Measurements from ENCODE around the gene CFAP53. TPM values are rescaled to one million over a fixed set of nuclear protein-coding genes. Genes with fewer than 3 reads are reported as not detected.

The CFAP53 gene
- total RNA-seq, 1 experiment from 2014 or later, result 0.15 TPM

GRCh38 chr18:50193796-50194630, 72.3 kb downstream of the CFAP53 start:
- TF ChIP-seq CTCF (conservative IDR thresholded peaks at IDR 0.05), result no peak
- H3K79me2 ChIP-seq (ENCODE audit: insufficient read depth, low read length), result no peaks in the 10 kb centered on the region
- no peaks in the 10 kb centered on the region for H3K9me3 ChIP-seq (ENCODE audit: control insufficient read depth, low read depth, low read length)
- no peaks in the 10 kb centered on the region for H3K79me1 ChIP-seq (ENCODE audit: insufficient read depth, low read depth, low read length, poor library complexity, severe bottlenecking)
- no peak overlapping the region for H3K18ac ChIP-seq (ENCODE audit: insufficient read length, low read depth, low read length)
- Mint-ChIP-seq H3K9me3 (no peaks in the 10 kb centered on the region; a peak in 1 of 5 replicates), H3K36me3 (ENCODE audit: insufficient read depth in 1 of 3, low read depth in 3 of 3) (no peaks in the 10 kb centered on the region; a peak in 1 of 7 replicates), H3K4me1 (peaks cover 18 to 25% of the 10 kb centered on the region in 2 experiments), H3K4me3 (peak overlapping the region; percentile 64 to 84), H3K27me3 (ENCODE audit: low read depth) (peaks cover 82% of the 10 kb centered on the region), H3K27ac (peak overlapping the region in 1 of 3 experiments; percentile 44; a peak in 1 of 7 replicates)
- H4K91ac ChIP-seq (ENCODE audit: insufficient read length, low read depth, low read length), result no peak overlapping the region
- peaks cover 28% of the 10 kb centered on the region; the same call in 1 of the 2 replicates for H3K27me3 ChIP-seq (ENCODE audit: insufficient read depth, low read length)
- no peak overlapping the region for H3K27ac ChIP-seq (ENCODE audit: insufficient read length, low read depth, low read length)
- H3K23me2 ChIP-seq (ENCODE audit: insufficient read length, low read depth, low read length, poor library complexity, severe bottlenecking), result peaks cover 17% of the 10 kb centered on the region
- WGBS (ENCODE audit: extremely low coverage, insufficient read length, low lambda C conversion rate), result no CpG with 5 or more reads among the region's 68 CpGs
- H3K23ac ChIP-seq (ENCODE audit: insufficient read length, low read depth, low read length), result no peak overlapping the region
- H2BK20ac ChIP-seq (ENCODE audit: low read depth, low read length, poor library complexity, severe bottlenecking), result no peak overlapping the region
- H2BK5ac ChIP-seq (ENCODE audit: insufficient read length, low read length), result no peak overlapping the region
- H4K5ac ChIP-seq (ENCODE audit: insufficient read length, low read depth, low read length), result no peak overlapping the region
- H3K4me2 ChIP-seq (ENCODE audit: insufficient read depth, insufficient read length, low read length), result peak overlapping the region; percentile 34
- H3K14ac ChIP-seq (ENCODE audit: insufficient read depth, low read length), result no peak overlapping the region
- H3K4ac ChIP-seq (ENCODE audit: low read depth, low read length), result no peak overlapping the region
- no peak overlapping the region for H2AK5ac ChIP-seq (ENCODE audit: insufficient read length, low read length)
- H2BK120ac ChIP-seq (ENCODE audit: low read depth, low read length, poor library complexity, severe bottlenecking), result no peak overlapping the region
- H3T11ph ChIP-seq (ENCODE audit: low read length), result no peak overlapping the region
- no peak overlapping the region for H3K9ac ChIP-seq (ENCODE audit: extremely low read depth, insufficient read length, low read length)
- peak; percentile 39 for DNase-seq
- H4K20me1 ChIP-seq (ENCODE audit: control insufficient read depth, insufficient read depth, insufficient read length), result no peaks in the 10 kb centered on the region
- no peak overlapping the region for H2BK15ac ChIP-seq (ENCODE audit: low read depth, low read length)
- H3K56ac ChIP-seq (ENCODE audit: insufficient read length, low read depth, low read length), result no peak overlapping the region
- H2BK12ac ChIP-seq (ENCODE audit: insufficient read length, low read depth, low read length), result no peak overlapping the region
- H4K8ac ChIP-seq (replicated peaks; ENCODE audit: insufficient read length, low read depth, low read length), result no peak overlapping the region
- no peaks in the 10 kb centered on the region for H3K4me1 ChIP-seq (ENCODE audit: insufficient read depth, low read length)
- H2AFZ ChIP-seq (ENCODE audit: low read length), result no peak overlapping the region
